GM12875 (cell line): ENCODE results near the gene ADAMTS7.

Experiments
- H3K4me3 ChIP-seq: one replicate; pipeline ENCODE4 v1.5.1; 2011; ENCODE audit warnings: low read depth, low read length, control low read depth
- CTCF ChIP-seq: IDR thresholded peaks from 2 replicates; pipeline ENCODE4 v1.5.1; 2011; ENCODE audit warnings: low read depth, mild to moderate bottlenecking, control low read depth, inconsistent platforms, low read length, moderate library complexity, borderline replicate concordance; ENCODE audit not compliant: insufficient read depth

Gene ADAMTS7

DNA sequence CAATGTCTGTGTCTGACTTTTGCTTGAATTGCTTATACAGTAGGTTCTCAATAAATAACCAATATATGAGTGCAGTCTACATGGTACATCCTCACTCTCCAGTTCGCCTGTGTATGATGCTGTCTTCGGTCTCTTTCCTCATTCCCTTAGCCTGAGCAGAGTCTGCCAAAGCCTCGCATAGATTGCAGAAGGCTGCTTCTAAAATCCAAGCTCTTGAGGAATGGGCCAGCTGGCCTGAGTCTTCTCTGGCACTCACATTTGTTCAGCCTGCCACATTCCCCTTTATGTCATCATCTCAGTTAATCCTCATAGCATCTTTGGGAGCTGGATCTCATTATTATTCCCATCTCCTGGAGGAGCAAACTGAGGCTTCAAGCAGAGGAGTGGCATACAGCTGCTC is 27.2 kb upstream of the ADAMTS7 start:
- TF ChIP-seq CTCF: no peak
- no peak overlapping the region for H3K4me3 ChIP-seq

DNA sequence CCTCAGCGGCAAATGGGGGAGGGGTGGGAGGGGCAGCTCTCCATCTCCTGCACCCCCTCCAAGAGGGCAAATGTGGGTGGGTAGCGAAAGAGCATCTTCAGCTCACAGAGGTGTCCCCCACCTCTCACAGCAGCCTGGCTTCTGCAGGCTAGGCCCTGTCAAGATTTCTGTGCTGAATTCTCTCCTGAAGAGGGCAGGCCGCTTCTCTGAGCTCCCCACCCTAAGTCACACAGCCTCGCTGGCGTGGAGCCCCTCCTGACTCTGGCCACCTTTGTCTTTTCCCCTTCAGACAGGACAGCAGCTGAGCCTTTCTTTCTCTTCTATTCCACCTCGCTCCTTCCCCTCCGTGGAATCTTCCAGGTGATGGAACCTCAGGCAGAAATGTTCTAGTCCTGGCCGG is 26.3 kb upstream of the ADAMTS7 start:
- no peak for TF ChIP-seq CTCF
- H3K4me3 ChIP-seq: no peak overlapping the region

- H3K4me3 ChIP-seq: no peak overlapping the region
- TF ChIP-seq CTCF: no peak
Observed at GRCh38 chr15:78837131-78837530, 25.9 kb upstream of the ADAMTS7 start.

- TF ChIP-seq CTCF: no peak
- no peak overlapping the region for H3K4me3 ChIP-seq
Observed at GRCh38 chr15:78836333-78836732, 25.1 kb upstream of the ADAMTS7 start.

- H3K4me3 ChIP-seq: no peak overlapping the region
- no peak for TF ChIP-seq CTCF
Observed at GRCh38 chr15:78831229-78832207, 20.3 kb upstream of the ADAMTS7 start.

DNA sequence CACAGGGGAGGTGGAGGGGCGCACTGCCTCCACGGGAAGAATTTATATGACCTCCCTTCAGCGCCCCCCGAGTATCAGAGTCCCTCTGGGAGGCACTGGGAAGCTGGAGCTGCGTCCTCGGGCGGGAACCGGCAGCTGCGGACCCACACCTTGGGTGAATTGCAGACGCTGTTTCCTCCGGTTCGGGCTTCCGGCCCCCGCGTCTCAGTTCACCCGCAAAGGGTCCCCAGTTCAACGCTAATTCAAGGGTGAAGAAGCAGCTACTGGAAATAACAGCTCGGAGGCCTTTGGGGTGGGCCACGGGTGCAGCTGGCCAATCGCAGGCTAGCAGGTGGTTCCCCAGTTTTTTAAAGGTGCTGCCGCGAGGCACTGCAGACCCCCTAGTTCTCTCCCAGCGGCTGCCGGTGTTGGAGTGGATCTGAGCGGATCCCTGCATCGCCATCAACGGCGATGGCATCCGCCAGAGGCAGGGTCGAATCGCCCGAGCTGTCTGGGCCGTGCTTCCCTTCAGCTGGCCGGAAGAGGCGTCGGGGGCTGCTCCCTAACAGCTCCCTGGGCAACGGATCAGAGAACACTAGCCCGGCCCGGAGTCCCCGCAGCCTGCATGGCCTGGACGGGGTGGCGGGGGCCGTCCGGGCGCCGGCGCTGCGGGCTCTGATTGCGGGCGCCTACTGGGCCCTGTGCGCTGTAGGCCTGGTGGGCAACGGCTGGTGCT is 19.4 kb upstream of the ADAMTS7 start:
- no peak for TF ChIP-seq CTCF
- H3K4me3 ChIP-seq: no peak overlapping the region
